NT2/D1 (cell line): ENCODE results near the gene ARHGEF10L.

Experiments used
- SUZ12 ChIP-seq: IDR thresholded peaks from 2 replicates; pipeline ENCODE4 v1.6.1; 2011; ENCODE audit not compliant: insufficient read length, insufficient read depth; ENCODE audit errors: extremely low read depth
- YY1 ChIP-seq: IDR thresholded peaks from 2 replicates; pipeline ENCODE4 v1.6.1; 2011; ENCODE audit not compliant: insufficient read length, insufficient read depth
- ZNF274 ChIP-seq: IDR thresholded peaks from 2 replicates; pipeline ENCODE4 v1.6.1; 2011; ENCODE audit warnings: mild to moderate bottlenecking, low read depth, low read length

- TF ChIP-seq YY1 (no peak), ZNF274 (no peak), SUZ12 (no peak)
Observed at GRCh38 chr1:17520473-17521319, 18.8 kb upstream of the ARHGEF10L start.
